ENCODE data around the gene KCNMA1.

DNA sequence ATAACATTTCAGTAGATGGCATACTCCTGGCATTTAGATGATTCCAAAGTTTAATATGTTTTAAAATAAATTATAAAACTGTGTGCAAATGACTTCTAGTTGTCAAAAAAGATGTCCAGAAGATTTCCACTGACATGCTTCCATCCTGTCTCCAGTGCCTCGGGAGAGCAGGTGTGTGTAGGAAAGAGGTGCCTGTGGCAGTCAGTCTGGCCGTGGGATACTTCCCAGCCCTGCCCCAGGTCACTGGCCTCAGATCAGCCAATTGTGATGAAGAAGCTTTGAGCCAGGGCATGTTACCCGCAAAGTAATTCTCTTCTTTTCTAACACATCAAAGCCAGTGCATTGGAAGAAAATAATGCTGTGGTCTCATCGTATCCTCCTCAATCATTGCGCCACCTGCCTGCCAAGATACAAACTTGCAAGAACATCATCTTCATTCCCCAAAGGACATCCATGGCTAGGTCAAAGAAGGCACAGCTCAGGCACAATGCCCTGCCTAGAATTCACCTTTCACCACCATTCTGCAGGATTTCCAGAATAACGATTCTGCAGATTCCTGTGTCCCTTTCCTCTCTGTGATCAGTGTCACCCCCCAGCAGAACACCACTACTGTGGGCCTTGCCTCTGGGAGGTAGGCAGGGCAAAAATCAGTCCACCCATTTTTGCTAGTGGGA, 6.3 kb upstream of the KCNMA1 start:
- no peak for TF ChIP-seq GATA2 (IDR thresholded peaks at IDR 0.05; ENCODE audit: low read depth, low read length)
- no peak for TF ChIP-seq GATA3 (IDR thresholded peaks at IDR 0.05; ENCODE audit: low read depth, low read length)

All from SH-SY5Y (cell line).